Measurements from ENCODE around the gene ERC1. TPM values are rescaled to one million over a fixed set of nuclear protein-coding genes. Genes with fewer than 3 reads are reported as not detected.
A peak's percentile ranks its signal among the peaks of the same experiment; 100 is the strongest.

Gene ERC1
- total RNA-seq, 1 experiment from 2014 or later: 55.1 TPM

DNA sequence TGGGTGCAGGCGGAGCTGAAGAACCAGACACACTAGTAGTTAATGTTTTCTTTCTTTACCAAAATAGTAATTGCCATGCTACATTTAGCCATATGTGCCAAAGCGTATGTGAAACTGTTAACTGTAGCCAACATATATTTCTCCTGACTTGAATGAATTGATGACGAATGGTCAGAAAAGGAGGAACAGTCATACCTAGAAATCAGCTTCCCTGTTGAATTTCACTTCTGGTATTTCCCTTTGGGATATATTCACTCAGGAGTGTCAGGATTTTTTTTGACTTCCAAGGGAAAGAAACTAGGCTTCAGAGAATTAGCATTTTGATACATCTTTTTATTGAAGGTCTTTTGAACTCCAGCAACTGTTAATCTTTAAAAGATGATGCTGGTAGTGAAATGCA, 87.0 kb downstream of the ERC1 start:
- TF ChIP-seq, protein P1, sequence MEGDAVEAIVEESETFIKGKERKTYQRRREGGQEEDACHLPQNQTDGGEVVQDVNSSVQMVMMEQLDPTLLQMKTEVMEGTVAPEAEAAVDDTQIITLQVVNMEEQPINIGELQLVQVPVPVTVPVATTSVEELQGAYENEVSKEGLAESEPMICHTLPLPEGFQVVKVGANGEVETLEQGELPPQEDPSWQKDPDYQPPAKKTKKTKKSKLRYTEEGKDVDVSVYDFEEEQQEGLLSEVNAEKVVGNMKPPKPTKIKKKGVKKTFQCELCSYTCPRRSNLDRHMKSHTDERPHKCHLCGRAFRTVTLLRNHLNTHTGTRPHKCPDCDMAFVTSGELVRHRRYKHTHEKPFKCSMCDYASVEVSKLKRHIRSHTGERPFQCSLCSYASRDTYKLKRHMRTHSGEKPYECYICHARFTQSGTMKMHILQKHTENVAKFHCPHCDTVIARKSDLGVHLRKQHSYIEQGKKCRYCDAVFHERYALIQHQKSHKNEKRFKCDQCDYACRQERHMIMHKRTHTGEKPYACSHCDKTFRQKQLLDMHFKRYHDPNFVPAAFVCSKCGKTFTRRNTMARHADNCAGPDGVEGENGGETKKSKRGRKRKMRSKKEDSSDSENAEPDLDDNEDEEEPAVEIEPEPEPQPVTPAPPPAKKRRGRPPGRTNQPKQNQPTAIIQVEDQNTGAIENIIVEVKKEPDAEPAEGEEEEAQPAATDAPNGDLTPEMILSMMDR (IDR thresholded peaks at IDR 0.05; ENCODE audit: unreplicated experiment): no peak
- no TSS peak for BruUV-seq (replicated peaks)
- POLR2A ChIA-PET: interaction anchor here (0.6 to 1.5 kb wide), 5 partner anchors 10 to 499 kb away, joined by 3 to 6 read pairs (median 3); partner anchors contain the start of gene ERC1
- no peak for DNase-seq (ENCODE audit: unreplicated experiment)
- Mint-ChIP-seq H3K4me3 (ENCODE audit: unreplicated experiment) (no peak overlapping the region), H3K27ac (ENCODE audit: low read depth, unreplicated experiment) (no peak overlapping the region), H3K9me3 (ENCODE audit: unreplicated experiment) (no peaks in the 10 kb centered on the region), H3K36me3 (ENCODE audit: insufficient read depth, unreplicated experiment) (peaks cover 11% of the 10 kb centered on the region), H3K27me3 (ENCODE audit: insufficient read depth, unreplicated experiment) (no peaks in the 10 kb centered on the region), H3K4me1 (ENCODE audit: insufficient read depth, unreplicated experiment) (no peaks in the 10 kb centered on the region)
- CTCF ChIA-PET: interaction anchor here (0.7 to 4.5 kb wide), 3 partner anchors 15 to 956 kb away, joined by 3 to 21 read pairs (median 7); no protein-coding TSS in a partner anchor
- intact Hi-C loops (cut with micrococcal nuclease): no loop called here

DNA sequence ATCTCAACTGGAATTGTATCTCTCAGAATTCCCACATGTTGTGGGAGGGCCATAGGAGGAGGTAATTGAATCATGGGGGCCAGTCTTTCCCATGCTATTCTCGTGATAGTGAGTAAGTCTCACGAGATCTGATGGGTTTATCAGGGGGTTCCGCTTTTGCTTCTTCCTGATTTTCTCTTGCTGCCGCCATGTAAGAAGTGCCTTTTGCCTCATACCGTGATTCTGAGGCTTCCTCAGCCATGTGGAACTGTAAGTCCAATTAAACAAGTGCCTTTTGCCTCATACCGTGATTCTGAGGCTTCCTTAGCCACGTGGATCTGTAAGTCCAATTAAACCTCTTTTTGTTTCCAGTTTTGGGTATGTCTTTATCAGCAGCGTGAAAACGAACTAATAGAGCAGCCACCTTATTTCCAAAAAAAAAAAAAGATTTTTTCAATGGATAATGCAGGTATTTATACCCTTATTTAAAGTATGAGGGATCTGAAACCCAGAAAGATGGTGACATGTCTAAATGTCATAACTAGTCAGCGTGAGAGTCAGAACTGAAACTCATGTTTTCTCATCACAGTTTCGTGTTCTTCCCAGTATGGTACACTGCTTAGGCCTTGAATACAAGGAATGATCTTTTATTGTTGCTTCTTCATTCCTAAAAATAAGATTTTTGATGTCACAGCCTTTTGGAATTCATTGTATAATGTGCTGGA, 89.6 kb downstream of the ERC1 start:
- H3K4me3 Mint-ChIP-seq (ENCODE audit: unreplicated experiment): no peak overlapping the region
- peaks cover 21% of the 10 kb centered on the region for H3K36me3 Mint-ChIP-seq (ENCODE audit: insufficient read depth, unreplicated experiment)
- intact Hi-C loops (cut with micrococcal nuclease): no loop called here
- POLR2A ChIA-PET: no interaction called here
- DNase-seq (ENCODE audit: unreplicated experiment): no peak
- BruUV-seq (replicated peaks): no TSS peak
- H3K9me3 Mint-ChIP-seq (ENCODE audit: unreplicated experiment): no peaks in the 10 kb centered on the region
- H3K4me1 Mint-ChIP-seq (ENCODE audit: insufficient read depth, unreplicated experiment): no peaks in the 10 kb centered on the region
- no peak overlapping the region for H3K27ac Mint-ChIP-seq (ENCODE audit: low read depth, unreplicated experiment)
- H3K27me3 Mint-ChIP-seq (ENCODE audit: insufficient read depth, unreplicated experiment): no peaks in the 10 kb centered on the region
- TF ChIP-seq, protein P1 (IDR thresholded peaks at IDR 0.05; ENCODE audit: unreplicated experiment): no peak
- CTCF ChIA-PET: interaction anchor here (3.8 kb wide), 1 partner anchor 12 kb away, joined by 28 read pairs; no protein-coding TSS in a partner anchor

- H3K4me3 Mint-ChIP-seq (ENCODE audit: unreplicated experiment): no peak overlapping the region
- CTCF ChIA-PET: interaction anchor here (0.7 to 3.8 kb wide), 2 partner anchors 9 to 245 kb away, joined by 3 to 28 read pairs; no protein-coding TSS in a partner anchor
- H3K27ac Mint-ChIP-seq (ENCODE audit: low read depth, unreplicated experiment): no peak overlapping the region
- no peak for DNase-seq (ENCODE audit: unreplicated experiment)
- TF ChIP-seq, protein P1 (IDR thresholded peaks at IDR 0.05; ENCODE audit: unreplicated experiment): no peak
- POLR2A ChIA-PET: interaction anchor here (0.6 to 1.0 kb wide), 4 partner anchors 9 to 150 kb away, joined by 3 to 4 read pairs (median 3); no protein-coding TSS in a partner anchor
- H3K9me3 Mint-ChIP-seq (ENCODE audit: unreplicated experiment): no peaks in the 10 kb centered on the region
- no peaks in the 10 kb centered on the region for H3K27me3 Mint-ChIP-seq (ENCODE audit: insufficient read depth, unreplicated experiment)
- H3K36me3 Mint-ChIP-seq (ENCODE audit: insufficient read depth, unreplicated experiment): peaks cover 17% of the 10 kb centered on the region
- intact Hi-C loops (cut with micrococcal nuclease): no loop called here
- BruUV-seq (replicated peaks): no TSS peak
- no peaks in the 10 kb centered on the region for H3K4me1 Mint-ChIP-seq (ENCODE audit: insufficient read depth, unreplicated experiment)
These were observed 92.3 kb downstream of the ERC1 start for GRCh38 chr12:1083151-1083888.

DNA sequence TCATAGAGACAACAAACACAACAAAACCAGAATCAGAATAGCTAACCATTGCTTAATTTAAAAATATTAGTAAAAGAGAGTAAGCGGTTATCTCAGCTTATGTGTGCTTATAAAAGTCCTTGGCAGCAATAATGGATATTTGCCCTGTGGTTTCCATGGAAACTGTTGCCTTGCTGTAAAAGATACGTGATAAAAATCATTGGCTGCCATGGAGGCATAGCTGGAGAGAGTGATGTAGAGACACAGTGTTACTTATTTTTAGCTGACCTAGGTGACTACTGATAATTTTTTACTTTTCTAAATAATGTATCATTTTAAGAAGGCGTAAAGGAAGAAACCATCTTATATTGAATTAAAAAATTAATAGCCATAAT, 92.9 kb downstream of the ERC1 start:
- TSS peak; percentile 53 for BruUV-seq (replicated peaks)
- Mint-ChIP-seq H3K36me3 (ENCODE audit: insufficient read depth, unreplicated experiment) (peaks cover 17% of the 10 kb centered on the region), H3K27me3 (ENCODE audit: insufficient read depth, unreplicated experiment) (no peaks in the 10 kb centered on the region), H3K27ac (ENCODE audit: low read depth, unreplicated experiment) (no peak overlapping the region), H3K9me3 (ENCODE audit: unreplicated experiment) (no peaks in the 10 kb centered on the region), H3K4me3 (ENCODE audit: unreplicated experiment) (no peak overlapping the region), H3K4me1 (ENCODE audit: insufficient read depth, unreplicated experiment) (no peaks in the 10 kb centered on the region)
- ChIA-PET POLR2A (interaction anchor here (1.0 kb wide), 1 partner anchor 9 kb away, joined by 4 read pairs; no protein-coding TSS in a partner anchor), CTCF (interaction anchor here (3.8 kb wide), 1 partner anchor 9 kb away, joined by 28 read pairs; no protein-coding TSS in a partner anchor)
- TF ChIP-seq, protein P1 (IDR thresholded peaks at IDR 0.05; ENCODE audit: unreplicated experiment): no peak
- intact Hi-C loops (cut with micrococcal nuclease): no loop called here
- no peak for DNase-seq (ENCODE audit: unreplicated experiment)
